Mesenchymal stem cell (in vitro differentiated cells and primary cell): Measurements from ENCODE around the gene RESF1.
A peak's percentile ranks its signal among the peaks of the same experiment; 100 is the strongest.
"Not testable (repeated sequence)": the region's sequence is repeated elsewhere in the genome, so short reads cannot be mapped to it uniquely, and the experiment has no call there.

Source experiments
- DNase-seq: peaks from one replicate; pipeline ENCODE4 v3.0.0-alpha.2; 2013
- H2AFZ ChIP-seq: one replicate; pipeline ENCODE4 v1.6.1; 2013; ENCODE audit warnings: low read depth, mild to moderate bottlenecking, control low read depth, inconsistent platforms, low read length, moderate library complexity
- H2AK5ac ChIP-seq: 2 replicates; pipeline ENCODE4 v1.6.1; 2013; ENCODE audit warnings: low read length, moderate library complexity, mild to moderate bottlenecking, inconsistent platforms; ENCODE audit not compliant: severe bottlenecking
- H2BK120ac ChIP-seq: one replicate; pipeline ENCODE4 v1.6.1; 2013; ENCODE audit warnings: low read depth, mild to moderate bottlenecking, inconsistent platforms, low read length, moderate library complexity
- H2BK12ac ChIP-seq, 2 experiments: one replicate each; pipeline ENCODE4 v1.6.1; 2013; ENCODE audit warnings: inconsistent platforms in 2 of 2, low read length in 2 of 2, mild to moderate bottlenecking in 2 of 2, moderate library complexity in 2 of 2, control low read depth in 1 of 2
- H2BK15ac ChIP-seq: one replicate; pipeline ENCODE4 v1.6.1; 2013; ENCODE audit warnings: mild to moderate bottlenecking, low read depth, inconsistent platforms; ENCODE audit not compliant: poor library complexity, severe bottlenecking
- H2BK5ac ChIP-seq: 2 replicates; pipeline ENCODE4 v1.6.1; 2013; ENCODE audit warnings: low read depth, mild to moderate bottlenecking, low read length, control low read depth, inconsistent platforms; ENCODE audit not compliant: poor library complexity, severe bottlenecking
- H3K14ac ChIP-seq, 2 experiments: one replicate each; pipeline ENCODE4 v1.6.1; 2013; ENCODE audit warnings: inconsistent platforms in 2 of 2, low read length in 2 of 2, control low read depth in 1 of 2, mild to moderate bottlenecking in 1 of 2, moderate library complexity in 1 of 2
- H3K18ac ChIP-seq, 2 experiments: one replicate each; pipeline ENCODE4 v1.6.1; 2013; ENCODE audit warnings: inconsistent platforms in 2 of 2, low read length in 2 of 2, control low read depth in 1 of 2, low read depth in 1 of 2, mild to moderate bottlenecking in 1 of 2
- H3K23ac ChIP-seq, 2 experiments: one replicate each; pipeline ENCODE4 v1.6.1; 2013; ENCODE audit warnings: inconsistent platforms in 2 of 2, low read length in 2 of 2, mild to moderate bottlenecking in 2 of 2, moderate library complexity in 2 of 2, control low read depth in 1 of 2
- H3K27ac ChIP-seq: 2 replicates; pipeline ENCODE4 v1.5.1; 2013; ENCODE audit warnings: mild to moderate bottlenecking, moderate library complexity, low read length, control low read depth, inconsistent platforms; ENCODE audit not compliant: poor library complexity, severe bottlenecking
- H3K27me3 ChIP-seq, 2 experiments: 2 replicates each; pipeline versions ENCODE4 v1.6.1 to v1.7.0; 2013; ENCODE audit warnings: low read length in 2 of 2, mild to moderate bottlenecking in 2 of 2, moderate library complexity in 2 of 2, control low read depth in 1 of 2, inconsistent platforms in 1 of 2; ENCODE audit not compliant: control insufficient read depth in 1 of 2, insufficient read depth in 1 of 2
- H3K36me3 ChIP-seq, 2 experiments: 2 replicates each; pipeline versions ENCODE4 v1.6.1 to v1.7.0; 2013; ENCODE audit warnings: low read length in 2 of 2, control low read depth in 1 of 2, inconsistent platforms in 1 of 2, low read depth in 1 of 2, mild to moderate bottlenecking in 1 of 2; ENCODE audit not compliant: insufficient read depth in 2 of 2, control insufficient read depth in 1 of 2
- H3K4ac ChIP-seq, 2 experiments: one replicate each; pipeline ENCODE4 v1.6.1; 2013; ENCODE audit warnings: inconsistent platforms in 2 of 2, low read length in 2 of 2, mild to moderate bottlenecking in 2 of 2, moderate library complexity in 2 of 2, control low read depth in 1 of 2, low read depth in 1 of 2
- H3K4me1 ChIP-seq: 2 replicates; pipeline ENCODE4 v1.6.1; 2013; ENCODE audit warnings: low read depth, low read length, control low read depth; ENCODE audit not compliant: control insufficient read depth, insufficient read depth
- H3K4me2 ChIP-seq: 2 replicates; pipeline ENCODE4 v1.6.1; 2013; ENCODE audit warnings: low read length, mild to moderate bottlenecking, inconsistent platforms; ENCODE audit not compliant: poor library complexity, severe bottlenecking
- H3K4me3 ChIP-seq, 2 experiments: 2 replicates each; pipeline versions ENCODE4 v1.5.1 to v1.7.0; 2013; ENCODE audit warnings: low read length in 2 of 2, mild to moderate bottlenecking in 2 of 2, control low read depth in 1 of 2, low read depth in 1 of 2; ENCODE audit not compliant: insufficient read depth in 1 of 2
- H3K79me1 ChIP-seq: replicated peaks from 2 replicates; pipeline ENCODE4 v1.6.1; 2013; ENCODE audit warnings: mild to moderate bottlenecking, control low read depth, low read length, inconsistent platforms; ENCODE audit not compliant: poor library complexity, severe bottlenecking
- H3K9ac ChIP-seq: 2 replicates; pipeline ENCODE4 v1.7.0; 2013; ENCODE audit warnings: mild to moderate bottlenecking, low read length, moderate library complexity
- H3K9me3 ChIP-seq: 2 replicates; pipeline ENCODE4 v1.7.0; 2013; ENCODE audit warnings: mild to moderate bottlenecking, low read length; ENCODE audit not compliant: control insufficient read depth
- H4K8ac ChIP-seq: one replicate; pipeline ENCODE4 v1.6.1; 2013; ENCODE audit warnings: inconsistent platforms, mild to moderate bottlenecking, low read length, moderate library complexity
- H4K91ac ChIP-seq: one replicate; pipeline ENCODE4 v1.6.1; 2013; ENCODE audit warnings: mild to moderate bottlenecking, low read length, inconsistent platforms
- WGBS: methylation state at CpG from one replicate; pipeline ENCODE4 v1.1.7; 2013; ENCODE audit warnings: mixed read lengths; 5-methylcytosine and 5-hydroxymethylcytosine counted together

The RESF1 gene

GRCh38 chr12:31931796-31932715, 27.2 kb upstream of the RESF1 start:
- H3K4me3 ChIP-seq, result no peak overlapping the region
- no peak overlapping the region for H3K4ac ChIP-seq
- H3K27ac ChIP-seq, result no peak overlapping the region
- no peak overlapping the region for H2AK5ac ChIP-seq
- H3K4me1 ChIP-seq, result no peaks in the 10 kb centered on the region
- H3K9ac ChIP-seq, result no peak overlapping the region
- no peak overlapping the region for H2BK12ac ChIP-seq
- H3K14ac ChIP-seq, result no peak overlapping the region
- no peak overlapping the region for H3K4me2 ChIP-seq
- peak; percentile 15 for DNase-seq
- H3K36me3 ChIP-seq, result no peaks in the 10 kb centered on the region
- no peaks in the 10 kb centered on the region for H3K79me1 ChIP-seq
- WGBS, result 49% methylated on average over 3 of the region's 7 CpGs
- no peak overlapping the region for H2BK5ac ChIP-seq
- no peak overlapping the region for H4K8ac ChIP-seq
- no peak overlapping the region for H4K91ac ChIP-seq
- H2BK120ac ChIP-seq, result no peak overlapping the region
- H3K23ac ChIP-seq, result no peak overlapping the region
- H3K9me3 ChIP-seq, result no peaks in the 10 kb centered on the region
- H3K27me3 ChIP-seq, result no peaks in the 10 kb centered on the region
- H3K18ac ChIP-seq, result no peak overlapping the region
- H2BK15ac ChIP-seq, result no peak overlapping the region
- no peak overlapping the region for H2AFZ ChIP-seq

GRCh38 chr12:31944299-31944698, 14.9 kb upstream of the RESF1 start:
- Histone ChIP-seq H3K27me3 (no peaks in the 10 kb centered on the region), H2BK5ac (no peak overlapping the region), H3K4me3 (no peak overlapping the region), H3K14ac (no peak overlapping the region), H3K27ac (no peak overlapping the region), H3K18ac (no peak overlapping the region), H3K4ac (no peak overlapping the region), H2BK12ac (no peak overlapping the region), H3K36me3 (no peaks in the 10 kb centered on the region), H3K4me1 (no peaks in the 10 kb centered on the region), H2BK120ac (no peak overlapping the region), H2BK15ac (no peak overlapping the region), H3K23ac (no peak overlapping the region), H4K91ac (no peak overlapping the region), H3K4me2 (no peak overlapping the region), H2AFZ (no peak overlapping the region), H4K8ac (no peak overlapping the region), H2AK5ac (no peak overlapping the region), H3K79me1 (peaks cover 2% of the 10 kb centered on the region), H3K9me3 (peaks cover 6% of the 10 kb centered on the region), H3K9ac (no peak overlapping the region)
- no peak for DNase-seq
- WGBS, result 98% methylated on average over 4 of the region's 4 CpGs

GRCh38 chr12:31947971-31948370, 11.2 kb upstream of the RESF1 start:
- H3K14ac ChIP-seq, result no peak overlapping the region
- H2BK15ac ChIP-seq, result no peak overlapping the region
- H3K23ac ChIP-seq, result no peak overlapping the region
- H2BK12ac ChIP-seq, result no peak overlapping the region
- H2AFZ ChIP-seq, result no peak overlapping the region
- H3K4me2 ChIP-seq, result no peak overlapping the region
- H3K9ac ChIP-seq, result no peak overlapping the region
- no peak overlapping the region for H4K91ac ChIP-seq
- H3K4me1 ChIP-seq, result no peaks in the 10 kb centered on the region
- H3K4me3 ChIP-seq, result no peak overlapping the region
- no peak overlapping the region for H3K27ac ChIP-seq
- no peak overlapping the region for H3K4ac ChIP-seq
- H2AK5ac ChIP-seq, result no peak overlapping the region
- DNase-seq, result no peak
- no peak overlapping the region for H4K8ac ChIP-seq
- H2BK120ac ChIP-seq, result no peak overlapping the region
- no peaks in the 10 kb centered on the region for H3K27me3 ChIP-seq
- peaks cover 2% of the 10 kb centered on the region for H3K79me1 ChIP-seq
- no peak overlapping the region for H2BK5ac ChIP-seq
- no peaks in the 10 kb centered on the region for H3K36me3 ChIP-seq
- 98% methylated on average over 5 of the region's 6 CpGs for WGBS
- H3K18ac ChIP-seq, result no peak overlapping the region
- H3K9me3 ChIP-seq, result peaks cover 6% of the 10 kb centered on the region

- not testable (repeated sequence) for H3K4me1 ChIP-seq, H3K36me3 ChIP-seq, H3K9me3 ChIP-seq, H3K9ac ChIP-seq, H2AK5ac ChIP-seq, DNase-seq, H4K8ac ChIP-seq, H3K23ac ChIP-seq, H3K4ac ChIP-seq, H2BK120ac ChIP-seq, H3K18ac ChIP-seq, H3K4me3 ChIP-seq, H2BK15ac ChIP-seq, H3K27ac ChIP-seq, H2AFZ ChIP-seq, H3K27me3 ChIP-seq, H2BK5ac ChIP-seq, H4K91ac ChIP-seq, H3K4me2 ChIP-seq, H3K14ac ChIP-seq, H2BK12ac ChIP-seq, H3K79me1 ChIP-seq
- WGBS, result 90% methylated on average over 3 of the region's 3 CpGs
Measured at GRCh38 chr12:31948697-31949359, 10.4 kb upstream of the RESF1 start.
